ENCODE results near the gene PIP4K2A. TPM values are rescaled to one million over a fixed set of nuclear protein-coding genes. Genes with fewer than 3 reads are reported as not detected.

PIP4K2A gene
- total and polyA plus RNA-seq, 2 of the 13 experiments (the other 11 are each of a cell fraction or from before 2014, with no cell fraction given) = 9.1 to 22.6 TPM

DNA sequence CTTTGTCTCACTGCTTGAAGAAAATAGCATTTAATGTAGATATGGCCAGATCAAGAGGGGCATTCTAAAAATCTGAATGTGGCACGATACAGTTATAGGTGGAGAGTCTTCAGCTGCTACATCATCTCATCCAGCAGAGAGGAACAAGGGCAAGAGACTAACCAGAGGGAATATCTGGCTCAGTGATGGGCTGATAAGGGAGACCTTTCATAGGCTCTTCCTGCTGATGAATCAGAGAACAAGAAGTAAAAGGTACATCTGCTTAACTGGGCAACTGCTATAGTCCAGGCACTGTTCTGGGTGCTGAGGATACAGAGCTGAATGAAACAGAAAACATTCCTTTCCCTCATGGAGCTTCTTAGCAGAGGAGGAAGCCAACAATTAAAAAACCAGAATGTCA lies 37.9 kb downstream of the PIP4K2A start:
- BruUV-seq (replicated peaks) = no TSS peak
- no peak for TF ChIP-seq KLF13 (CRISPR knock-in tag; IDR thresholded peaks at IDR 0.05)
- TF ChIP-seq ARID2 (CRISPR knock-in tag; IDR thresholded peaks at IDR 0.05; ENCODE audit: borderline replicate concordance) = no peak
- no peak for TF ChIP-seq GRHL1 (CRISPR knock-in tag; conservative IDR thresholded peaks at IDR 0.05)
- no peak for TF ChIP-seq ZNF280D (CRISPR knock-in tag; IDR thresholded peaks at IDR 0.05)
- no peak for TF ChIP-seq KLF15 (CRISPR knock-in tag; IDR thresholded peaks at IDR 0.05; ENCODE audit: borderline replicate concordance)
- TF ChIP-seq ZNF737 (CRISPR knock-in tag; IDR thresholded peaks at IDR 0.05; ENCODE audit: borderline replicate concordance) = no peak
- TF ChIP-seq HOXA9 (CRISPR knock-in tag; IDR thresholded peaks at IDR 0.05; ENCODE audit: borderline replicate concordance) = no peak
- no peak for TF ChIP-seq ZNF546 (CRISPR knock-in tag; conservative IDR thresholded peaks at IDR 0.05)
- TF ChIP-seq, protein P1, sequence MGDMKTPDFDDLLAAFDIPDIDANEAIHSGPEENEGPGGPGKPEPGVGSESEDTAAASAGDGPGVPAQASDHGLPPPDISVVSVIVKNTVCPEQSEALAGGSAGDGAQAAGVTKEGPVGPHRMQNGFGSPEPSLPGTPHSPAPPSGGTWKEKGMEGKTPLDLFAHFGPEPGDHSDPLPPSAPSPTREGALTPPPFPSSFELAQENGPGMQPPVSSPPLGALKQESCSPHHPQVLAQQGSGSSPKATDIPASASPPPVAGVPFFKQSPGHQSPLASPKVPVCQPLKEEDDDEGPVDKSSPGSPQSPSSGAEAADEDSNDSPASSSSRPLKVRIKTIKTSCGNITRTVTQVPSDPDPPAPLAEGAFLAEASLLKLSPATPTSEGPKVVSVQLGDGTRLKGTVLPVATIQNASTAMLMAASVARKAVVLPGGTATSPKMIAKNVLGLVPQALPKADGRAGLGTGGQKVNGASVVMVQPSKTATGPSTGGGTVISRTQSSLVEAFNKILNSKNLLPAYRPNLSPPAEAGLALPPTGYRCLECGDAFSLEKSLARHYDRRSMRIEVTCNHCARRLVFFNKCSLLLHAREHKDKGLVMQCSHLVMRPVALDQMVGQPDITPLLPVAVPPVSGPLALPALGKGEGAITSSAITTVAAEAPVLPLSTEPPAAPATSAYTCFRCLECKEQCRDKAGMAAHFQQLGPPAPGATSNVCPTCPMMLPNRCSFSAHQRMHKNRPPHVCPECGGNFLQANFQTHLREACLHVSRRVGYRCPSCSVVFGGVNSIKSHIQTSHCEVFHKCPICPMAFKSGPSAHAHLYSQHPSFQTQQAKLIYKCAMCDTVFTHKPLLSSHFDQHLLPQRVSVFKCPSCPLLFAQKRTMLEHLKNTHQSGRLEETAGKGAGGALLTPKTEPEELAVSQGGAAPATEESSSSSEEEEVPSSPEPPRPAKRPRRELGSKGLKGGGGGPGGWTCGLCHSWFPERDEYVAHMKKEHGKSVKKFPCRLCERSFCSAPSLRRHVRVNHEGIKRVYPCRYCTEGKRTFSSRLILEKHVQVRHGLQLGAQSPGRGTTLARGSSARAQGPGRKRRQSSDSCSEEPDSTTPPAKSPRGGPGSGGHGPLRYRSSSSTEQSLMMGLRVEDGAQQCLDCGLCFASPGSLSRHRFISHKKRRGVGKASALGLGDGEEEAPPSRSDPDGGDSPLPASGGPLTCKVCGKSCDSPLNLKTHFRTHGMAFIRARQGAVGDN (CRISPR knock-in tag; IDR thresholded peaks at IDR 0.05) = no peak
- no peak for TF ChIP-seq FOXA1 (IDR thresholded peaks at IDR 0.05)
- no peak for TF ChIP-seq FOXA1 (CRISPR knock-in tag; IDR thresholded peaks at IDR 0.05)
- no peak for TF ChIP-seq BCL6 (CRISPR knock-in tag; IDR thresholded peaks at IDR 0.05)
- Histone ChIP-seq H4K20me1 (ENCODE audit: insufficient read depth, low read length) (no peaks in the 10 kb centered on the region), H3K27ac (ENCODE audit: extremely low read length, insufficient read depth, low read length) (no peak overlapping the region), H3K9ac (ENCODE audit: insufficient read depth, low read depth, low read length) (no peak overlapping the region), H3K9me3 (ENCODE audit: low read length) (no peaks in the 10 kb centered on the region), H3K36me3 (replicated peaks in 1 of 2; ENCODE audit: control insufficient read depth in 1 of 2, insufficient read depth in 2 of 2, low read length in 2 of 2) (no peaks in the 10 kb centered on the region), H3K27me3 (ENCODE audit: control insufficient read depth in 1 of 2, insufficient read depth in 2 of 2, low read length in 2 of 2) (no peaks in the 10 kb centered on the region), H3K4me1 (ENCODE audit: insufficient read depth, low read length) (peaks cover 27% of the 10 kb centered on the region), H3K4me2 (ENCODE audit: low read depth, low read length) (no peak overlapping the region), H2AFZ (ENCODE audit: low read length) (no peak overlapping the region), H3K4me3 (replicated peaks in 1 of 3; ENCODE audit: insufficient read depth in 1 of 3, low read depth in 2 of 3, low read length in 3 of 3) (no peak overlapping the region), H3K79me2 (ENCODE audit: insufficient read depth, low read length) (peaks cover 50% of the 10 kb centered on the region)
- 100% methylated on average over 1 of the region's 1 CpG for WGBS (ENCODE audit: low lambda C conversion rate)
- ChIA-PET CTCF (ENCODE audit: low intra/inter-chr PET ratio, low total read pairs) (no interaction called here), POLR2A (no interaction called here)
- ATAC-seq (no peak), DNase-seq (ENCODE audit: low spot score) (no peak), FAIRE-seq (no peak)
- intact Hi-C loops (cut with micrococcal nuclease; ENCODE audit: unreplicated experiment) = no loop called here
- in situ Hi-C loops (cut with HindIII; ENCODE audit: extremely low pct_ligation_motif_present, low pct_unique_long_range_greater_than_20kb) = no loop called here
